DMS153 treated with DMSO at 0.1 percent for 48 hours (cell line): ENCODE data around the gene ENAH.
A peak's percentile ranks its signal among the peaks of the same experiment; 100 is the strongest.

Experiments
- DNase-seq: peaks from one replicate; lab custom pipeline; 2025; ENCODE audit not compliant: unreplicated experiment; lab: John Stamatoyannopoulos, UW

The ENAH gene

GRCh38 chr1:225461533-225462428, 191.1 kb downstream of the ENAH start:
- DNase-seq: no peak

GRCh38 chr1:225460737-225461532, 192.0 kb downstream of the ENAH start:
- DNase-seq: no peak

- DNase-seq: no peak
These were observed 192.7 kb downstream of the ENAH start for GRCh38 chr1:225460021-225460736.

- no peak for DNase-seq
These were observed 194.7 kb downstream of the ENAH start for GRCh38 chr1:225458222-225458631.

GRCh38 chr1:225454733-225455132, 198.2 kb downstream of the ENAH start:
- no peak for DNase-seq

GRCh38 chr1:225453797-225454648, 198.9 kb downstream of the ENAH start:
- peak; percentile 90 for DNase-seq

- DNase-seq: no peak
These were observed 200.9 kb downstream of the ENAH start for GRCh38 chr1:225451840-225452515.

GRCh38 chr1:225451340-225451739, 201.6 kb downstream of the ENAH start:
- no peak for DNase-seq

- DNase-seq: no peak
These were observed 202.3 kb downstream of the ENAH start for GRCh38 chr1:225450491-225451191.

GRCh38 chr1:225449774-225450173, 203.1 kb downstream of the ENAH start:
- DNase-seq: no peak

GRCh38 chr1:225449261-225449660, 203.7 kb downstream of the ENAH start:
- DNase-seq: no peak

GRCh38 chr1:225448146-225448805, 204.6 kb downstream of the ENAH start:
- DNase-seq: no peak

- DNase-seq: no peak
These were observed 205.3 kb downstream of the ENAH start for GRCh38 chr1:225447650-225448089.

- no peak for DNase-seq
These were observed 205.8 kb downstream of the ENAH start for GRCh38 chr1:225446981-225447615.

- DNase-seq: no peak
These were observed 206.3 kb downstream of the ENAH start for GRCh38 chr1:225446595-225446960.

GRCh38 chr1:225445639-225446594, 207.0 kb downstream of the ENAH start:
- DNase-seq: no peak

- no peak for DNase-seq
These were observed 210.8 kb downstream of the ENAH start for GRCh38 chr1:225442123-225442505.
